ENCODE data around the gene CRTC3.

CRTC3 gene

DNA sequence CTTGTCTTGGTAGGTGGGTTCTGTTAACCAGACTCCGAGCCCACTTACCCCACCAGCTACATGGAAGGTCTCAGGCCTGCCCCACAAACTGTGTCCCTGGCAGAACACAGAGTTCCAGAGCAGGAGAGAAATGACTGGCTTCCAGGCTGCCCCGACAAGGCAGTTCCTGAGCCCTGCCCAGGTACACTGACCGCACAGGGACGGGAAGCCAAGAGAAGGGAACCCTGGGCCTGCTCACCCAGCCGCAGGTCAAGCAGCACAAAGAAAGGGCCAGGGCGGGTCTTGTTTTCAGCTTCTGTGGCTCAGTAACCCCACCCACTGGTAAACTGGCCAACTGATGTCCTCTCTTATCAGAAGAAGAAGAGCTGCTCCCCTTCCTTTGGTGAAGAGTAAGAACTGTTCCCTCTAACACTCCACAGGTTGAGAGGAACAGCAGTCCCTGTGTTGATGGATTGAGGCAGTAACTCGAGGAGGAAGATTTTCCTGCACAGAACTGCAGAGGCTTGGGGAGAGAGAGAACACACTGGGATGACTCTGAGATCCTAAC is 68.4 kb downstream of the CRTC3 start:
- TF ChIP-seq, protein P1, sequence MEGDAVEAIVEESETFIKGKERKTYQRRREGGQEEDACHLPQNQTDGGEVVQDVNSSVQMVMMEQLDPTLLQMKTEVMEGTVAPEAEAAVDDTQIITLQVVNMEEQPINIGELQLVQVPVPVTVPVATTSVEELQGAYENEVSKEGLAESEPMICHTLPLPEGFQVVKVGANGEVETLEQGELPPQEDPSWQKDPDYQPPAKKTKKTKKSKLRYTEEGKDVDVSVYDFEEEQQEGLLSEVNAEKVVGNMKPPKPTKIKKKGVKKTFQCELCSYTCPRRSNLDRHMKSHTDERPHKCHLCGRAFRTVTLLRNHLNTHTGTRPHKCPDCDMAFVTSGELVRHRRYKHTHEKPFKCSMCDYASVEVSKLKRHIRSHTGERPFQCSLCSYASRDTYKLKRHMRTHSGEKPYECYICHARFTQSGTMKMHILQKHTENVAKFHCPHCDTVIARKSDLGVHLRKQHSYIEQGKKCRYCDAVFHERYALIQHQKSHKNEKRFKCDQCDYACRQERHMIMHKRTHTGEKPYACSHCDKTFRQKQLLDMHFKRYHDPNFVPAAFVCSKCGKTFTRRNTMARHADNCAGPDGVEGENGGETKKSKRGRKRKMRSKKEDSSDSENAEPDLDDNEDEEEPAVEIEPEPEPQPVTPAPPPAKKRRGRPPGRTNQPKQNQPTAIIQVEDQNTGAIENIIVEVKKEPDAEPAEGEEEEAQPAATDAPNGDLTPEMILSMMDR (IDR thresholded peaks at IDR 0.05; ENCODE audit: insufficient read depth, low read depth, low read length, missing control alignments), result peak; percentile 26
- peak; percentile 91 for DNase-seq (ENCODE audit: low read depth)
- peak overlapping the region; percentile 63 for H3K4me3 ChIP-seq (ENCODE audit: low read depth, low read length)

DNA sequence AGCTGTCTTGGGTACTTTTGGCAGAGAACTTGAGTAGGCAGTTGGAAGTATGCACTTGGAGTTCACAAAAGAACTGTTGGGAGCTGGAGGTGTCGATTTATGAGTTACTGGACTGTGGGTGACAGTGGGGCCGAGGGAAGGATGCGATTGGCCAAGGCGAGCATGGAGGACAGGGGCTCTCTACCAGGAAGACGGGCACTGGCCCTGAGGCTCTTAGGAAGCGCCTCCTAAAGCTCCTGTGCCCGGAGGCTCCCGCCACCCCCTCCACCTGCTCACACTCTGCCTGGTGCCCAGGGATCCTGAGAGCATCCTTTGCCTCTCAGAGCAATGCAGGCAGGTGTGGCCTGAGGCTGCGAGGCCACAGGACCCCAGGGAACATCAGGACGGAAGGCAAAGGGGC is 69.0 kb downstream of the CRTC3 start:
- peak overlapping the region; percentile 63 for H3K4me3 ChIP-seq (ENCODE audit: low read depth, low read length)
- no peak for DNase-seq (ENCODE audit: low read depth)

DNA sequence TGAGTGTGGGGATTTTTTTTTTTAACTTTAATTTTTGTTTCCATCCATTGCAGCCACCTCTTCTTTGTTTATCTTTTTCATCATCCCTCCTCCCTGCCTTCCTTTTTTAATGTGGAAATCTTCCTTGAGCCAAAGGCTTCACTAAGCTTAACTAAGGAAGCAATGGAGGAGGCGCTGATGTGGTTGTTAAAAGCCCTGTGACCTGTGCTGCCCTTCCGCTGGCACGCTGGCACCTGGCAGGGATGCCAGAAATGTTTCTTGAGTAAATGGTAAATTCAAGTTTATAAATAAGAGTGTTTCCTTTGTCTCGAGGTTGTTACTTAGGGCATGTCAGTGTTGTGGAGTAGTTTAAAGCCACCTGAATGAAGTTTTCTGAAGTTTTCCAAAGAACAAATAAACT is 69.4 kb downstream of the CRTC3 start:
- no peak for DNase-seq (ENCODE audit: low read depth)
- peak overlapping the region; percentile 63 for H3K4me3 ChIP-seq (ENCODE audit: low read depth, low read length)

More for the DNA sequence above, 69.0 kb downstream of the CRTC3 start:
- TF ChIP-seq, protein P1 (IDR thresholded peaks at IDR 0.05; ENCODE audit: insufficient read depth, low read depth, low read length, missing control alignments), result no peak

DNA sequence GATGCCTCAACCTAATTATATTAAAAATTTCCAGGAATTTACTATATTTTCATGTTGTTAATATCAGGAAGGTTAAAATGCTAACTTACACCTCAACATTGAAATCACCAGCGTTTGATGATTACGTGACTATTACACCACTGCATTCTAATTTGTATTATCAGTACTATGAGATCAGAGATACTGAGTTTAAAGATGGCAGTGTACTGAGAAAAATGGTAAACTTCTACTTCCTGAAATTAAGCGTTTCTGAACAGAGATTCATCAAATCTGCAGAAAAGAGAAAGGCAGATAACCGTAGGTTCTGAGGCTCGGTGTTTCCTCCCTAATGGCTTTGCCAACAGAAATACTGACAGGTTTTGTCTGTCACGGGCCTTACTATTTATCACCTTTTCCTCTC is 69.9 kb downstream of the CRTC3 start:
- no peak for DNase-seq (ENCODE audit: low read depth)
- TF ChIP-seq, protein P1 (IDR thresholded peaks at IDR 0.05; ENCODE audit: insufficient read depth, low read depth, low read length, missing control alignments), result no peak
- no peak overlapping the region for H3K4me3 ChIP-seq (ENCODE audit: low read depth, low read length)

More for the DNA sequence above, 69.4 kb downstream of the CRTC3 start:
- TF ChIP-seq, protein P1 (IDR thresholded peaks at IDR 0.05; ENCODE audit: insufficient read depth, low read depth, low read length, missing control alignments), result no peak

DNA sequence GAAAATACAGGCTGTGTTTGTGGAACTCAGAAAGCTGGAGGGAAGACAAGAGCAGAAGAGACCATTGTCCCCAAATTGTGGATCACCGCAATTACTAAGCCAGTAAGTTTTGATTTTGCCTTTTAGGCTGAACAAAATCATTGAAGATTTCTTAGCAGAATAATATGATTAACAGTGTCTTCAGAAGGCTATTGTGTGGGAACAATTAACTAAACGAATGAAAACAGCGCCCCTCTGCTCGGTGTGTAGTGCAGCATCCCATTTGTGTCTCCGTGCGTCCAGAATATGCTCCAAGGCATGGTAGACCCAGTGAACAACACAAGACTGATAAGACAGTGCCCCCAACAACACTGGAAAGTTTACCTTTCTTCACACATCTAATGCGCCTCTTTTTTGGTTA is 71.2 kb downstream of the CRTC3 start:
- TF ChIP-seq, protein P1 (IDR thresholded peaks at IDR 0.05; ENCODE audit: insufficient read depth, low read depth, low read length, missing control alignments), result no peak
- DNase-seq (ENCODE audit: low read depth), result no peak
- no peak overlapping the region for H3K4me3 ChIP-seq (ENCODE audit: low read depth, low read length)

DNA sequence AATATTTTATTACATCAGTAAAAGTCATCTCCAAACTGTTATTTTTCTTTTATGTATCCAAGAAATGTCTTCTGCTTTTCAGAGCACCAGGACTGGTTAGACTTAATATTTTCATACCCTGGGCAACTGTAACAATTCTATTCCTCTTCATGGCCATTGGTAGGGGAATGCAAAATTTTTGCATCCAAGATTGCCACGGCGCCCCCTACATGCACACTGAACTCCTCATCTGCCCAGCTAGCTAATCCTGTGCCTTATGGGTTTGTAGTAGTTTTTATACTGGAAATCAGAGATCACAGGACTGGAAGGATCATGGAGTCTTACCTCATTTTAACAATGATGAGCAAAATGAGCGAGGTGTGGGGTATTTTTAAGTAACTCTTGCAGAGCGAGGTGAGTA is 74.2 kb downstream of the CRTC3 start:
- peak; percentile 37 for DNase-seq (ENCODE audit: low read depth)
- TF ChIP-seq, protein P1 (IDR thresholded peaks at IDR 0.05; ENCODE audit: insufficient read depth, low read depth, low read length, missing control alignments), result peak; percentile 36
- H3K4me3 ChIP-seq (ENCODE audit: low read depth, low read length), result no peak overlapping the region

DNA sequence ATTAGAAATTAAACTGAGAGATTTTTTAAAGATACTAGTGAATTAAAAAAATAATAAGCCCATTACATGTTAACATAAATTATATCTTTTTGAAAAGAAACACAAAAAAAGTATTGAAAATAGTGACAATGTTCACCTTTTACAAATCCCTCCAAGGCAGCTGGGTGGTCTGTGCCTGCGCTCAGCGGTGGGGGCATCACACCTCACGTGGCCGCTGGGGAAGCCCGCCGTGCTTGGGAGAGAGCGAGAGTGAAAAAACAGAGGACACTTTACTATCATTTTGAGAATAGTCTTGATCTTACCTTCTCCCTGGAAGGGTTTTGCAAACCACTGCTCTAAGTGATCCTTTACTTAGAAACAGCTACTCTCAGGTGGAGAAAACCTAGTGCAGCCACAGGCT is 76.9 kb downstream of the CRTC3 start:
- TF ChIP-seq, protein P1 (IDR thresholded peaks at IDR 0.05; ENCODE audit: insufficient read depth, low read depth, low read length, missing control alignments), result no peak
- H3K4me3 ChIP-seq (ENCODE audit: low read depth, low read length), result no peak overlapping the region
- no peak for DNase-seq (ENCODE audit: low read depth)

Data from GM12865 (cell line).